HFFc6 (cell line): Measurements from ENCODE around the gene ABTB2. TPM values are rescaled to one million over a fixed set of nuclear protein-coding genes. Genes with fewer than 3 reads are reported as not detected.

Experiments
- DNase-seq: peaks from one replicate; pipeline ENCODE4 v3.0.0-alpha.2; 2018
- H3K27ac Mint-ChIP-seq: 2 replicates; pipeline ENCODE4 v1.8.0; 2020; ENCODE audit warnings: mild to moderate bottlenecking, mixed read lengths
- H3K27me3 Mint-ChIP-seq: 2 replicates; pipeline ENCODE4 v1.8.0; 2021; ENCODE audit warnings: mild to moderate bottlenecking, moderate library complexity, mixed read lengths; ENCODE audit not compliant: insufficient read depth
- H3K36me3 Mint-ChIP-seq: 2 replicates; pipeline ENCODE4 v1.8.0; 2021; ENCODE audit warnings: low read depth, mixed read lengths
- H3K4me1 Mint-ChIP-seq: 2 replicates; pipeline ENCODE4 v1.8.0; 2020; ENCODE audit warnings: low read depth, mixed read lengths
- H3K4me3 Mint-ChIP-seq: 2 replicates; pipeline ENCODE4 v1.8.0; 2020; ENCODE audit warnings: mild to moderate bottlenecking, moderate library complexity, mixed read lengths
- H3K9me3 Mint-ChIP-seq: 2 replicates; pipeline ENCODE4 v1.8.0; 2020; ENCODE audit warnings: mild to moderate bottlenecking, mixed read lengths
- CTCF ChIP-seq: fragments of 200-600 bp; sonication (generic); IDR thresholded peaks from 2 replicates; pipeline ENCODE4 v1.5.0; 2021; ENCODE audit warnings: antibody characterized with exemption, mild to moderate bottlenecking
- total RNA-seq, 6 experiments: library from RNA; stranded (reverse); fragmentation: NEBNext Ultra II Directional; extraction: Animal tissue kit (Norgen Biotek cat#: 25700); gene quantifications; 2 replicates in 1 of 6; 3 replicates in 5 of 6; pipeline ENCODE4 v1.2.3, GENCODE V29; 2021

ABTB2 gene
- total RNA-seq, 6 experiments from 2014 or later = 2.5 to 3.6 (median 2.8) TPM

- Mint-ChIP-seq H3K4me1 (peaks cover 23% of the 10 kb centered on the region), H3K4me3 (no peak overlapping the region), H3K27me3 (peaks cover 5% of the 10 kb centered on the region), H3K27ac (no peak overlapping the region), H3K9me3 (peaks cover 43% of the 10 kb centered on the region), H3K36me3 (peaks cover 32% of the 10 kb centered on the region)
- no peak for TF ChIP-seq CTCF
- DNase-seq = peak; percentile 48
Observed at GRCh38 chr11:34379079-34379478, 21.3 kb upstream of the ABTB2 start.

GRCh38 chr11:34373727-34374126 is 15.9 kb upstream of the ABTB2 start:
- no peak overlapping the region for H3K27ac Mint-ChIP-seq
- H3K9me3 Mint-ChIP-seq = peaks cover 40% of the 10 kb centered on the region
- H3K4me1 Mint-ChIP-seq = peaks cover 19% of the 10 kb centered on the region
- peaks cover 29% of the 10 kb centered on the region for H3K36me3 Mint-ChIP-seq
- no peak for TF ChIP-seq CTCF
- DNase-seq = no peak
- peaks cover 11% of the 10 kb centered on the region for H3K27me3 Mint-ChIP-seq
- H3K4me3 Mint-ChIP-seq = no peak overlapping the region

GRCh38 chr11:34366522-34366921 is 8.7 kb upstream of the ABTB2 start:
- peak; percentile 45 for TF ChIP-seq CTCF
- H3K36me3 Mint-ChIP-seq = no peaks in the 10 kb centered on the region
- peaks cover 28% of the 10 kb centered on the region for H3K27me3 Mint-ChIP-seq
- peaks cover 9% of the 10 kb centered on the region for H3K4me1 Mint-ChIP-seq
- H3K4me3 Mint-ChIP-seq = no peak overlapping the region
- no peak overlapping the region for H3K27ac Mint-ChIP-seq
- H3K9me3 Mint-ChIP-seq = no peaks in the 10 kb centered on the region
- DNase-seq = no peak

- Mint-ChIP-seq H3K27ac (no peak overlapping the region), H3K27me3 (peaks cover 26% of the 10 kb centered on the region), H3K36me3 (no peaks in the 10 kb centered on the region), H3K4me1 (peaks cover 7% of the 10 kb centered on the region), H3K9me3 (no peaks in the 10 kb centered on the region), H3K4me3 (no peak overlapping the region)
- DNase-seq = no peak
- TF ChIP-seq CTCF = no peak
Observed at GRCh38 chr11:34364102-34364501, 6.3 kb upstream of the ABTB2 start.

- H3K4me1 Mint-ChIP-seq = peaks cover 13% of the 10 kb centered on the region
- no peak for TF ChIP-seq CTCF
- no peak overlapping the region for H3K27ac Mint-ChIP-seq
- H3K4me3 Mint-ChIP-seq = no peak overlapping the region
- no peaks in the 10 kb centered on the region for H3K36me3 Mint-ChIP-seq
- no peak for DNase-seq
- H3K27me3 Mint-ChIP-seq = peaks cover 24% of the 10 kb centered on the region
- H3K9me3 Mint-ChIP-seq = no peaks in the 10 kb centered on the region
Observed at GRCh38 chr11:34363363-34364084, 5.7 kb upstream of the ABTB2 start.
